SH-SY5Y (cell line): ENCODE measurements around the gene DSCAML1.

Source experiments
- GATA2 ChIP-seq: IDR thresholded peaks from 2 replicates; pipeline ENCODE4 v1.6.1; 2011; ENCODE audit warnings: mild to moderate bottlenecking, low read depth, low read length
- GATA3 ChIP-seq: IDR thresholded peaks from 2 replicates; pipeline ENCODE4 v1.6.1; 2011; ENCODE audit warnings: low read depth, mild to moderate bottlenecking, low read length, moderate library complexity

The DSCAML1 gene

GRCh38 chr11:117678658-117679406 is 118.2 kb downstream of the DSCAML1 start:
- TF ChIP-seq GATA3 (no peak), GATA2 (no peak)

- no peak for TF ChIP-seq GATA3
- no peak for TF ChIP-seq GATA2
Measured at GRCh38 chr11:117677729-117678310, 119.2 kb downstream of the DSCAML1 start.

- no peak for TF ChIP-seq GATA2
- no peak for TF ChIP-seq GATA3
Measured at GRCh38 chr11:117676501-117676900, 120.5 kb downstream of the DSCAML1 start.

GRCh38 chr11:117673602-117674001 is 123.4 kb downstream of the DSCAML1 start:
- no peak for TF ChIP-seq GATA3
- TF ChIP-seq GATA2, result no peak

GRCh38 chr11:117671370-117671769 is 125.6 kb downstream of the DSCAML1 start:
- TF ChIP-seq GATA3 (no peak), GATA2 (no peak)

- TF ChIP-seq GATA3, result no peak
- TF ChIP-seq GATA2, result no peak
Measured at GRCh38 chr11:117670924-117671323, 126.1 kb downstream of the DSCAML1 start.

GRCh38 chr11:117670443-117670842 is 126.6 kb downstream of the DSCAML1 start:
- TF ChIP-seq GATA3, result no peak
- TF ChIP-seq GATA2, result no peak

- TF ChIP-seq GATA2 (no peak), GATA3 (no peak)
Measured at GRCh38 chr11:117669616-117670015, 127.4 kb downstream of the DSCAML1 start.

GRCh38 chr11:117669062-117669461 is 128.0 kb downstream of the DSCAML1 start:
- TF ChIP-seq GATA3 (no peak), GATA2 (no peak)

GRCh38 chr11:117668321-117668751 is 128.7 kb downstream of the DSCAML1 start:
- TF ChIP-seq GATA3, result no peak
- TF ChIP-seq GATA2, result no peak

GRCh38 chr11:117664897-117665296 is 132.1 kb downstream of the DSCAML1 start:
- no peak for TF ChIP-seq GATA2
- TF ChIP-seq GATA3, result no peak

- TF ChIP-seq GATA3 (no peak), GATA2 (no peak)
Measured at GRCh38 chr11:117663821-117664220, 133.2 kb downstream of the DSCAML1 start.

- TF ChIP-seq GATA2, result no peak
- TF ChIP-seq GATA3, result no peak
Measured at GRCh38 chr11:117663414-117663813, 133.6 kb downstream of the DSCAML1 start.

- TF ChIP-seq GATA3 (no peak), GATA2 (no peak)
Measured at GRCh38 chr11:117662671-117663269, 134.2 kb downstream of the DSCAML1 start.

GRCh38 chr11:117662255-117662654 is 134.8 kb downstream of the DSCAML1 start:
- TF ChIP-seq GATA2 (no peak), GATA3 (no peak)
